GDM1 (cell line): ENCODE data around the gene MTF2.
"Not testable (repeated sequence)": the region's sequence is repeated elsewhere in the genome, so short reads cannot be mapped to it uniquely, and the experiment has no call there.

Experiments
- DNase-seq: peaks from one replicate; lab custom pipeline; 2025; lab: John Stamatoyannopoulos, UW

MTF2 gene

DNA sequence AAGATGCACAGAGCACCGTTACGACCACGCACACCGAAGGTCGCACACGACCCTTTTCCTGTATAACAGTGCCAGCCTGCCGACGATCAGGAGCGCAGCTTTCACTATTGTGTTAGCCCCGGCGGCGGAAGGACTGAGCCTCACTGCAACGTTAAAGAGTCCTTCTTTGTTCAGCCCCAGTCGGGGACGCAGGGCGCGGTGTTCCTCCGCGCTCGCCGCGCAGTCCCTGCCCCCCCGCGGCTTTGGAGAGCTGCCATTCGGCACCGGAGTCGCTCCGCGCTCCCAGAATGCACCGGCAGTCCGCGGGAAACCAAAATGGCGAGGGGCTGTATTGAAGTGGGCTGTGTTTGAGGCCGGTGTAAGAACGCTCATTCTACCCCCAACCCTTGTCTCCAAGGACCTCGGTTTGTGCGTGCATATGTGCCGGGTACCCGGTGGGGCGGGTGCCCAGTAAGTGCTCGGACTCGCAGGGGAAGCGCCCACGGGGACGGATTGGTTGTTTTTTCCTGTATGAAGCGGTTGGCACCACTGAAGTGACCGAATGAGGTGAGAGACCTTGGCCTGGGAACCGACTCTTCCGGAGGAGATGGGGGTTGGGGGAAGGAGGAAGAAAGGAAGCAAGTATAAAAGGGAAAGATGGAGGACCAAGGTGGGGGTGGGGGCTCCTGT is at the start of gene MTF2:
TSS of gene MTF2 (plus strand) at position 298 of the 669 bp plus-strand sequence. CDS start at position 542, 244 bp downstream.
- peak; percentile 95 for DNase-seq

DNA sequence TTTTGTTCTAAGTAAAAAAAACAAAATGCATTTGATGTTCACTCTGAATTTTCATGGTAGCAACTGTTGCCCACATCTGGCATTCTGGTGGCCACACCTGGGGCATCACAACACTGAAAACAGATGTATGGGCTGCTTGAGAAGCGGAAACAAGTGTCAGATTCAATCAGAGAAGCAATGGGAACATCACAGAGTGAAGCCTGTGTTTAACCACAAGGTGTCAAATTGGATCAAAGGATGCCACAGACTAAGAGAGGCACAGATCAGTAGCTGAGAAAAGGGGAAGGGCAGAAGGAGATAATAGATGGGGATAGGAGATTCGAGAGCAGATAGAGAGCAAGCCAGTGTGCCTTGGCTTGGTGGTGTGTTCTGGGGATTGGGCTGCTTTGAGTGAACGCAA is 49.8 kb upstream of the MTF2 start:
- no peak for DNase-seq

DNA sequence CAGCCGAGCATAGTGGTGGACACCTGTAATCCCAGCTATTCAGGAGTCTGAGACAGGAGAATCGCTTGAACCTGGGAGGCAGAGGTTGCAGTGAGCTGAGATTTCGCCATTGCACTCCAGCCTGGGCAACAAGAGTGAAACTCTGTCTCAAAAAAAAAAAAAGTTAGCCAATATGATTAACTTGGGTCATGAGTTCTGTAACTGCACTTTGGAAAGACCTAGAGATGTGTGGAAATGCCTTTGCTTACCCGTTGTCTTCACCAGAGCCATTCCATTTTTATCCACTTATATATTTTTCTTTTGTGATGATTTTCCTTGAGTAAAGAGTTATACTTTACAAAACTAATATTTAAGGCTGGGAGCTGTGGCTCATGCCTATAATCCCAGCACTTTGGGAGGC is 48.9 kb upstream of the MTF2 start:
- DNase-seq, result not testable (repeated sequence)

DNA sequence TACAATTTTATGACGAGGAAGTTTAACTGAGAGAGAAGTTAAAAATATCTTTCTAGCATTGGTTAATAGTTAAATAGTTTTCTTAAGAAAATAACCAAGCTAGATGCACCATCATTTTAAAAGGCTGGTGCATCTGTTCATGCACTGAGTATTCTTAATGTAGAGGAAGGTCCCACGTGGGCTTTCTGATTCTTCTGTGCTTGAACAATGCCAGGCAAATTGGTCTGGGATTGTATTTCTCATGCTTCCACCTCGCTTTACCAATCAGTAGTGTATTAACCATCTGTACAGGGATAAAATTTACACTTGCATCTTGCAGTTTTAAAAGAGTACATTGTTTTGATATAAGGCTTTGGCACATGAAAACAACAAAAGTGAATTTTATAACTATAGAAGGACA is 47.4 kb upstream of the MTF2 start:
- DNase-seq, result no peak

DNA sequence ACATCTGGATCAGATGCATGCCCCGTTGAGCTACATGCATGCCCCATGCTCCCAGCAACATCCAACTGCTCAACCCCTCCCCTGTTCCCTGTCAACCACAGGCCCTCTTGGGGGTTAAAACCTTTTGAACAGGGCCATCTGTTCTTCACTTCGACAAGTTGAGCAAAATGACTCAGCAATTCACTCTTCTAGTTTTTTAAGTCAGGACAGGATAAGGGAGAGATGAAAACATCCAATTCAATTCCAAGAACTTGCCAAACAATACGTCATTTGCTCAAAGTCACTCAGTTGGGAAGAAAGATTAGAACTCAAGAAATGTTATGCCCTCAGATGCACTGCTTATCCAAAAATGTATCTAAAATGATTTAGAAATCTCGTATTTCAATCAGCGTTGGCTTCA is 46.1 kb upstream of the MTF2 start:
- DNase-seq, result no peak

DNA sequence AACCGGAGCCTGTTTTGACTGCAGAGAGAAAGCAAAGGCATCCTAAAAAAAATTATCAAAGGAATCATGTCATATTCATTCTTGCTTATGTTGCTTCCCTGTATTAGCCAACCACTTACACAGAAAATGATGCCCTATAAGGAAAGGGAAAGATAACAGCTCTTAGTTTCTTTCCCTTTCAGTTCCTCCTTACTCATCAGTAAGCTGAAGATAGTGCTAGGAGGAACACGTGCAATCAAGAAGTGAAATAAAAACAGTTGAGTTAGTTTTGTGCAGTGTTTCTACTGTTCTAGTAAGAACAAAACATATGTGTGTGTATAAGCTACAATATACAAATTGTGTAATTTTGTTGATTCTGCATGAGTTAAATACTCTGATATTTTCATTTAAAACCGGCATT is 45.3 kb upstream of the MTF2 start:
- no peak for DNase-seq

DNA sequence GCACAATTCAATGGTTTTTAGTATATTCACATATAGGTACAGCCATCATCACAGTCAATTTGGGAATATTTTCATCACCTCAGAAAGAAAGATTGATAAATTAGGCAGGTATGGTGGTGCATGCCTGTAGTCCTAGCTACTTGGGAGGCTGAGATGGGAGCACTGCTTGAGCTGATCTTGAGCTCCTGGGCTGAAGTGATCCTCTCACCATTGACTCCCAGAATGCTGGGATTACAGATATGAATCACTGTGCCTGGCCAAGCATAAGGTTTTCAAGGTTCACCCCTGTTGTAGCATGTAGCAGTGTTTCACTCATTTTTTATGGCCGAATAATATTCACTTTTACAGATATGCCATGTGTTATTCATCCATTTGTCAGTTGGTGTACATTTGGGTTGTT is 44.7 kb upstream of the MTF2 start:
- no peak for DNase-seq

DNA sequence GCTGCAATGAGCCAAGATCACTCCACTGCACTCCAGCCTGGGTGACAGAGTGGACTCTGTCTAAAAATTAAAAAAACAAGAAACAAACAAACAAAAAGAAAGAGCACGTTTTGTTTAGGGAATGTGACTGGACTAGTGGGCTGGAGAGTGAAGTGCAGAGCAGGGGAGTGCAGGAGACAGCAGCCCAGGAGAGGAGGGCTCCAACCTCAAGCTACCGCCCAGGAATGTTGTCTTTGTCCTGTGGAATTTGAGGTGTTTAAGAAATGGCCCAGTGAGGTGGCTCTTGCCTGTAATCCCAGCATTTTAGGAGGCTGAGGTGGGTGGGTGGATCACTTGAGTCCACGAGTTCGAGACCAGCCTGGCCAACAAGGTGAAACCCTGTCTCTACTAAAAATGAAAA is 42.4 kb upstream of the MTF2 start:
- no peak for DNase-seq

DNA sequence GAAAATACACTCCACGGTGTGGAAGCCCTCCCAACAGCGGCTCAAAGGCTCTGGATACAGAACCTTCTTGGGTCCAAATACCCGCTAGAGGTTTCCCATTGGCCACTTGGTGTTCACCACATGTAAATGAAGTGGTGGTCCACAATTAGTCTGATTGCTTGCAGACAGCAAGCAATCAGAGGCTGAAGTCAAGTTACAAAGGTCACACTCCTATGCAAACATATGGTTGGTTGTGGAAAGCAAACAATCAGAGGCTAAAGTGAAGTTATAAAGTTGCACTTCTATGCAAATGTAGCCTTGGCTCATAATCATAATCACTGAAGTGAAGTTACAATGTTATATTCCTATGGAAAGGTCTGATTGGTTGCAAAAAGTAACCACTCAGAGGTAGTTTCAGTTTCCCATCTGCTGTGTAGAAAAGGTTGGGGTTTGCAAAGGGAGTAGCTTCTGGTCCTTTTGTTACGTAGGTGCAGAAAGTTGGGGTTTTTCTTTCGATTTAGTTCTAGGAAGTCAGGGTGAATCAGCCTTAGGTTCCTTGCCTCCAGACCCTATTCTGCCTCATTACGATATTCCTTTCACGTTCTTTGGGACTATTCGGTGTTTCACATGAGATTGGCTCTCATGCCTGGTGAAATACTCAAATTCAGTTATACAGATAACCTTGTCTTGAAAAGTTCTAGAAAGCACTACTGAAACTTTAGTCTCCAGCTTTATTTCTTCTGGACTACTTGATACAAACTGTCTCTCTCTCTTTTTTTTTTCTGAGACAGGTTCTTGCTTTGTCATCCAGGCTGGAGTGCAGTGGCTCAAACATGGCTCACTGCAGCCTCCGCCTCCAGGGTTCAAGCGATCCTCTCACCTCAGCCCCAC is 36.7 kb upstream of the MTF2 start:
- no peak for DNase-seq

DNA sequence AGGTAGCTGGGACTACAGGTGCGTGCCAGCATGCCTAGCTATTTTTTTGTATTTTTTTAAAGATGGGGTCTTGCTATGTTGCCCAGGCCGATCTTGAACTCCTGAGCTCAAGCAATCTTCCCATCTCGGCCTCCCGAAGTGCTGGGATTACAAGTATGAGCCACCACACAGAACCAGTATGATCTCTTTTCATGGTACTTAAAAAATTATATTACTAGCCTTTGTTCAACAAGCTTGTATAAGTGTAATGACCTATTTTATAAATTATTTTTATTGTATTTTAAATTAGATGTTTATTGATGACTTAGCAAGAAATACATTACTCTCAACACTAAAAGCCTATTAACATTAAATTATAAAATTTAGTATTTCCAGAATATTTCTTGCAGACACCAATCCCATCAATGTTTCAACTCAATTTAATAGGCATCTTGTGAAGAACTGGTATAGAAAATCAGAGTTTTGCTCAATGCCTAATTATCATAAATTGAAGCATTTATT is 36.0 kb upstream of the MTF2 start:
- no peak for DNase-seq

DNA sequence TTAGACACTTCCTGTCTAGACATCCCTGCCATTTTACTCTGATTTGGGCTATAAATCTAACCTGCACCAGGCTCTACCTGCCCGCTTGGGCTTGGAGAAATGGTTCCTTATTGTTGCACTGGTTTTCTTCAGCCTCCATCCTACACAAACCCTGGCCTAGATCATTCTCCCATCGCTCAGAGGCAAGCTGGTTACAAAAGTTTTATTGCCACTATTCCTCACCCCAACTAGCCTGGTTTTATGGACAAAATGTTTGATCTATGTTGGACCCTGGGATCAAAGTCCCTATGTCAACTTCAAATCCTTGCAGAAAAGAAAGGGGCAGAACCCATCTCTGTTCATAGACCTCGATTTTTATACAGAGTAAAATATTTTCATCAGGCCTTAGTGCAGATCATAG is 31.5 kb upstream of the MTF2 start:
- DNase-seq, result no peak

DNA sequence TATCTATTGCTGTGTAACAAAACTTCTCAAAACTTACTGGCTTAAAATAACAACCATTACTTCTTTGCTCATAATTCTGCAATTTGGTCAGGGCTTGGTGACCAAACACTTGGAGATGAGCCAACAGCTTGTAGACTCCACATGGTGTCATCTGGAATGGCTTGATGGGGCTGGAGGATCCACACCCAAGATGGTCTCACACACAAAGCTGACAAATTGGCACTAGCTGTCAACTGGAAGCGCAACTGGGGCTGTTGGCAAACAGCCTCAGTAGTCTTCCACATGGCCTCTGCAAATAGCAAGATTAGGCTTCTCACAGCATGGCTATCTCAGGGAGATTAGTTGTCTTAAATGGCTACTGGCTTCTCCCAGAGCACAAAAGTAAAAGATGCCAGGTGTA is 27.1 kb upstream of the MTF2 start:
- no peak for DNase-seq

DNA sequence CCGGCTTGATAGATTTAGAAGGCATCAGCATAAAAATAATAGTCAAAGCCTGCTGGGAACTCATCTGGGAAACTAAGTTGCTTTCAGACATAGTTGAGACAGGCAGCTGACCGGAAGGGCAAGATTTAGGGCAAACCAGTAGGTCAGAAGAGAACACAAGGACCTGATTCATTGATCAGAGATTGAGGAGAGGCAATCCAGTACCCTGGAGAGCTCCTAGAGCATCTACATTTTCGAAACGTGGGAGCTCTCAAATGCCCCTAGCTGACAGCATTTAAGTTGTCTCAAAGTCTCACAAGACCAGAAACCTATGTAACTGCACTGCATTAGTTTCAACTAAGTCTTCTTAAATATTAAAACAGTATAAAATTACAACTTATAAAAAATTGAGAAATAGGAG is 22.9 kb upstream of the MTF2 start:
- no peak for DNase-seq

DNA sequence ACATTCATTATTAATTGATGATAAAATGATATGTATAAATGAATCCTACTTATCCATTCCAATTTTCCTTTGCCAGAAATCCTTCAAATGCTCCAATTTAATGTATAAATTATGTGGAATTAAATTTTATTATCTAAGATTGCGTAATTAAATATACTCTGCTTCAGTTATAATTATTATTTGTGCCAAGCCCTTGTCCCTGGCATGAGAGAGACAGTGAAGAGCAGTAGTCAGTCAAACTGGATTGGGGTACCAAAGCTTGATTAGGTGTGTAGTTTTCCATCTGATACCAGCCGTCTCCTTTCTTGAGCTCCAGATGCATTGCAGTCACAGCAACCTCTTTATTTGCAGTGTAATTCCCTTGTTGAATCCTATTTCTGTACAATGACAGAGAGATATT is 22.4 kb upstream of the MTF2 start:
- DNase-seq, result no peak

DNA sequence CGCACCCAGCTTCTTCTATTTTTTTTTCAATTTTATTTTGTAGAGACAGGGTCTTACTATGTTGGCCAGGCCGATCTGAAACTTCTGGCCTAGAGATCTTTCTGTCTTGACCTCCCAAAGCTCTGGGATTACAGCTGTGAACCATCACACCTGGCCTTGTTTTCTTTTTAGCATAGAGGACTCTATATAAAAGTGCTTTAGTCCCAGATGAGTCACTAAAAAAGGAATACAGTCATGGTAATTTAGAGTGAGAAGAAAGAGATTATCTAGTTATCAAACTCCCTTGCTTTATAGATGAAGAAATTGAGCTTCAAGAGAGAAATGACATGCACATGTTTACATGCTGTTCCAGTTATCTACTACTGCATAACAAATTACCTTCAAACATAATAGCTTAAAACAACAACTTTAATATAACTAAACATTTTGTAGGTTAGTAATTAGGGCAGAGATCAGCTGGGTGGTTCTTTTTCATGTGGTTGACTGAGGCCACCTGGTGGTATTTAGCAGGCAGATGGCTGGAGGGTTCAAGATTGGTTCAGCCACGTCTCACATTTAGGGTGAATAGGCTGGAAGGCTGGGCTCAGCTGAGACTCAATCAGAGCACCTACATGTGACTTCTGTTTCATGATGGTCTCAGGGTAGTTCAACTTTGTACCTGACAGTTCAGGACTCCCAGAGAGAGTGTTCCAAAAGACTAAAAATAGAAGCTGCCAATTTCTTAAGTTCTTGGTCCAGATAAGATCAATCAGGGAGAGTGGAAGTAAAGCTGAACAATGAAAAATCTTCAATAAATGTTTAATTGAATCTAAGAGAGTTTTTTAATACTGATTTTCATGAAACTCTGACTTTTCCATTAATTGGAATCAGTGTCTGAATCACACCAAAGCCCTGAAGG is 16.9 kb upstream of the MTF2 start:
- peak; percentile 11 for DNase-seq

DNA sequence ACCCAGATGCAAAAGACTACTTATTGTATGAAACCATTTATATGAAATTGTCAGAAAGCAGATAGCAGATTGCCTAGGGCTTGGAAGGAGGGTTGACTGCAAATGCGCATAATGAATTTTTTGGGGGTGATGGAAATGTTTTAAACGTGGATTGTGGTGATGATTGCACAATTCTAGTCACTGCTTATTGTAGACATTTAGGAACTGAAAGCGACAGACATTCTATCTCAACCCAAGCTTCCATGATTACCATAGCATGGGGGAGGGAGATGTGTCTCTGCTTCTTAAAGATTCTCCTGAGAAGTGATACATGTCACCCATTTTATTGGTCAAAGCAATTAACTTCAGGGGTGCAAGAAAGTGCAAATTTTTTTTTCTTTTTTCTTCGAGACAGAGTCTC is 2.8 kb upstream of the MTF2 start:
- DNase-seq, result no peak

DNA sequence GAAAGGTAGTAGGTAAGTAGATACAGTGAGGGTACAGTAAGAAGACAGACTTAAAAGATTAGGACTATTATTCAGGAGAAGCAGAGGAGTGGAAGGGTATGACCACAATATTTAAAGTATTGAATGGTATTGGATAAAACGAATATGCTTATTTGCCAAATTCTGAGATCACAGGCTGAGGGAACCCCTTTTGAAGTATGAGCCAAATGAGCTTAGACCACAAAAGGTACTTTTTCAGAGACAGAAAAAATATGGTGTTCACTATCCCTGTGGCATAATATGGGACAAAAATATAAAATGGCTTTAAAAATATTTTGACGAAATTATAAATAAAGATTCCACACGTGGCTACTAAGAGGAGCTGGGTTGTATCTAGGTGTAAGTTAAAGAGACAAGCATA is 880 bp upstream of the MTF2 start:
- no peak for DNase-seq

DNA sequence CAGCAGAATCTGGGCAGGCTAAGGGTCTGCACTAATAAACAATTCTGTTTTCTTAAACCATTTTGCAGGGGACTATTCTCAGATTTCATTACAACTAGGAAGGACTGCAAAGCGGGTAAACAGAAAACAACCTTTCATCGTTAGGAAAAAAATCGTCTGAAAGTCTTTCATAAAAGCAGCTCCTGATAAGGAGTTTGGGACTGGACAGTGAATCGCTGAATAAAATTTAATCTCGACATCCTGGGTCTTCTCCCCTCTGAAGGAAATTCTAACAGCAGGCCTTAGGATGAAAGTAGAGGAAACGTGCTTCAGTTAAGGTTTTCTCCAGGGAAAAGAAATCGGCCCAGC is 471 bp upstream of the MTF2 start:
- no peak for DNase-seq

DNA sequence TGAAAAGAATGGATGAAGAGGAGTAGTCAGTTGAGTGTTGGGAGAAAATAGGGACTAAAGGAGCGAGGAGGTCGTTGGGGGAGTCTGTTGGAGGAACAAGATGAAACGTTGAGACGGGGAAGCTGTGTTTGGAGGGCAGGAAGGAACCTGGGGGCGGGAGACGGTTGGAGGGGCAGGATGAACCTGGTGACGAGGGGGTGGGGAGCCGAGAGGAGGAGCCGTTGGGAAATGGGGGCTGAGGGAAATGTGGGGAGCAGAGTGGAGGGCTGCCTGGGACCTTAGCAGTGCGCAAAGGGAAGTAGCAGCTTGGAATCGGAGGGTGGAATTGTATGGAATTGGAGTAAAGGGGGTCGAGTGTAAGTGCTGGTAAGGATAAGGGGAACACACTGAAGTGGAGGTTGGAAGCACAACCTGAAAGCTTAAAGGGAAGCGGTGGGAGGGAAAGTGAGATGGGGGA is 630 bp downstream of the MTF2 start:
- peak; percentile 71 for DNase-seq

DNA sequence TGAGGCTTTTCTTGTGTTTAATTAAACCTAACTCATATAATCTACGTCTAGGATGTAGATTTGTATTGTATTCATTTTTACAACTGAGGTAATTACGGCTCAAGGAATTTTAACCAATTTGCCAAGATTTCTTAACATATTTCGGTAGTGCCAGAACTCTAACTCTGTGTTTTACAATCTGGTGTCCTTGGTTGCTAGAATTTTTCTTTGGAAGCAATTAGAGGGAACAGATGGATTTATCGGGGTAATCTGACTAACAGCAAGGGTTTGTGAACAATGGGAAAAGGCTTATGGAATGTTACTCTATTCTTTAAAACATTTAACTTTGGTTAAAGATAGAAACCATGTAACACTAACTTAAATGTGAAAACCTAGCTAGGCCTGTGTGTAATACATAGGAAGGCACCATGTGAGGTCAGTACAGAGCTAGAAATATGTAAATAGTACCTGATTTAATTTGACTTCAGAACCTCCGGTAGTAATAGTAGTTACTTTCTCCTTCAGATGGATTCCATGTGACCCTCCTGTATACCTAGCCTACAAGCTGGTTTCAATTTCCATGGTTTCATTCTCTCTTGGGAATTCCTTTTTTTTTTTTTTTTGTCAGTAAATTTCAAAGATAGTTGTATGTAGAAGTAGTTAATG is 1.2 kb downstream of the MTF2 start:
- peak; percentile 18 for DNase-seq

DNA sequence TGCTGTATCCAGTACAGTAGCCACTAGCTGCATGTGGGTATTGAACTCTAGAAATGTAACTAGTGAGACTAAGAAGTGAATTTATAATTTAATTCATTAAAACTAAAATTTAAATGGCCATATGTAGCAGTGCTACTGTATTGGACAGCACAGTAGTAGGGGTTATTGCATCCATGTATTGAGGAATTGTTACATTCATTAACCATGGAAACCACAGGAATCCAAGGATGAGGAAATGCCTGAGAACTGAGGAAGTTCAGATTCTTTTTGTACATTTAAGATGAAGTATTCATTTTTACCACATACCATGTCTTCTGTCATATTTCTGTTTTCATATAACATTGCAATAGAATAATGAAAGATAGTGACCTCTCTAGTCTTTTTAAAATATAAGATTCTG is 2.6 kb downstream of the MTF2 start:
- DNase-seq, result no peak

DNA sequence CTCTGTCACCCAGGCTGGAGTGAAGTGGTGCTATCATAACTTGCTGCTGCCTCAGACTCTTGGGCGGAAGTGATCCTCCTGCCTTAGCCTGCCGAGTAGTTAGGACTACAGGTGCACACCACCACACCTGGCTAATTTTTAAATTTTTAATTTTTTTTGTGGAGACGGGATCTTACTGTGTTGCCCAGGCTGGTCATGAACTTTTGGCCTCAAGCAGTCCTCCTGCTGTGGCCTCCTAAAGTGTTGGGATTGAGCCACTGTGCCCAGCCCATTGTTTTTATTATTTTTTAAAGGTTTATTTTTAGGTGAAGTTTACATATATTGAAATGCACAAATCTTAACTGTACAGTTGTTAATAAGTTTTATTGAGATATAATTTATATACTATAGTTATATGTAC is 3.2 kb downstream of the MTF2 start:
- no peak for DNase-seq
